ENCODE results near the gene PKP4. TPM values are rescaled to one million over a fixed set of nuclear protein-coding genes. Genes with fewer than 3 reads are reported as not detected.

Gene PKP4
- total and polyA plus RNA-seq, 7 donors = 6.8 to 23.8 (median 18.0) TPM

DNA sequence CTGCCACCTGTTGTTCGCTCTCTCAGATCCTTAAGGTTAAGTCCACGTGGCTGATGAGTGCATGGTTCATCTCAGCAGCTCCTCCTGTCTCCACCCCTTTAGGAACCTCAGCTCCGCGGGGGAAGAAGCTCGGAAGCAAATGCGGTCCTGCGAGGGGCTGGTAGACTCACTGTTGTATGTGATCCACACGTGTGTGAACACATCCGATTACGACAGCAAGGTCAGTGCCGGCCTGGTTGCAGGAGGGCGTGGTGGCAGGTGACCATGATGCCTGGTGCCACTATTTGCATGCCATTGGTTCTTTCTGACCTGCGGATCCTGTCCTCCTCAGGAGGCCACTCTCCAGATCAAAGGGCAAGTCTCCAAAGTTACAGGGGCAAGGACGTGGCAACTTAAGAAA, 204.5 kb downstream of the PKP4 start:
- TF ChIP-seq, protein P1, sequence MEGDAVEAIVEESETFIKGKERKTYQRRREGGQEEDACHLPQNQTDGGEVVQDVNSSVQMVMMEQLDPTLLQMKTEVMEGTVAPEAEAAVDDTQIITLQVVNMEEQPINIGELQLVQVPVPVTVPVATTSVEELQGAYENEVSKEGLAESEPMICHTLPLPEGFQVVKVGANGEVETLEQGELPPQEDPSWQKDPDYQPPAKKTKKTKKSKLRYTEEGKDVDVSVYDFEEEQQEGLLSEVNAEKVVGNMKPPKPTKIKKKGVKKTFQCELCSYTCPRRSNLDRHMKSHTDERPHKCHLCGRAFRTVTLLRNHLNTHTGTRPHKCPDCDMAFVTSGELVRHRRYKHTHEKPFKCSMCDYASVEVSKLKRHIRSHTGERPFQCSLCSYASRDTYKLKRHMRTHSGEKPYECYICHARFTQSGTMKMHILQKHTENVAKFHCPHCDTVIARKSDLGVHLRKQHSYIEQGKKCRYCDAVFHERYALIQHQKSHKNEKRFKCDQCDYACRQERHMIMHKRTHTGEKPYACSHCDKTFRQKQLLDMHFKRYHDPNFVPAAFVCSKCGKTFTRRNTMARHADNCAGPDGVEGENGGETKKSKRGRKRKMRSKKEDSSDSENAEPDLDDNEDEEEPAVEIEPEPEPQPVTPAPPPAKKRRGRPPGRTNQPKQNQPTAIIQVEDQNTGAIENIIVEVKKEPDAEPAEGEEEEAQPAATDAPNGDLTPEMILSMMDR (IDR thresholded peaks at IDR 0.05) = no peak

DNA sequence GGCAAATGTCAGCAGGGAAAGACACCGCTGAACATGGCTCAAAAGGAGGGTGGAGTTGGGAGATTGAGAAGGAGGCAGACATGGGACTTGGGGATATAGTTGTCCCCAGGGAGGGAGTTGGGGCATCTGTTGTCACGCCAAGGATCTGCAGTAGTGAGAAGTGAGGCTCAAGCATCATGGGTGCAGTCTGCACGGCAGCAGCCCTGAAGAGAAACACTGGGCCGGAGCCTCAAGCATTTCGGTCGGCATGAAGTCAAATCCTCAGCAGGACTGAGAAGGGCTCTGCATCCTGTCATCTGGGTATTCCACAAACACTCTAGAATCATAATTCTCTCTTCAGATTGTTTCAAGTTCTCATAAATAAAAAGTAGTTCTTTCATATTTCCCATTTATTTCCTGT, 205.7 kb downstream of the PKP4 start:
- no peaks in the 10 kb centered on the region for H3K27me3 ChIP-seq (ENCODE audit: insufficient read depth in 3 of 3, low read length in 2 of 3)
- ATAC-seq = no peak
- intact Hi-C loops (cut with DNase I) = no loop called here
- H3K27ac ChIP-seq = no peak overlapping the region
- 86 to 91% (median 90%) methylated on average over 6 of the region's 6 CpGs for WGBS, 3 donors
- no peaks in the 10 kb centered on the region for H3K9me3 ChIP-seq
- H3K36me3 ChIP-seq (ENCODE audit: insufficient read depth in 1 of 2, low read depth in 1 of 2) = peaks cover 2 to 41% of the 10 kb centered on the region in 2 donors
- no peak overlapping the region for H3K4me3 ChIP-seq
- TF ChIP-seq, protein P1 (IDR thresholded peaks at IDR 0.05) = no peak
- DNase-seq = no peak
- H3K4me1 ChIP-seq = peaks cover 5% of the 10 kb centered on the region

More for the DNA sequence above, 204.5 kb downstream of the PKP4 start:
- intact Hi-C loops (cut with DNase I) = no loop called here
- DNase-seq (no peak), ATAC-seq (no peak)
- no peak overlapping the region for H3K4me3 ChIP-seq
- H3K36me3 ChIP-seq (ENCODE audit: insufficient read depth in 1 of 2, low read depth in 1 of 2) = peaks cover 2 to 29% of the 10 kb centered on the region in 2 donors
- peaks cover 5% of the 10 kb centered on the region for H3K4me1 ChIP-seq
- H3K9me3 ChIP-seq = no peaks in the 10 kb centered on the region
- H3K27me3 ChIP-seq (ENCODE audit: insufficient read depth in 3 of 3, low read length in 2 of 3) = peaks cover 0 to 2% (median 0%) of the 10 kb centered on the region in 3 donors
- H3K27ac ChIP-seq = no peak overlapping the region
- 94 to 96% (median 94%) methylated on average over 14 of the region's 14 CpGs for WGBS, 3 donors

GRCh38 chr2:158663796-158664195, 207.0 kb downstream of the PKP4 start:
- intact Hi-C loops (cut with DNase I) = no loop called here
- H3K27me3 ChIP-seq (ENCODE audit: insufficient read depth in 3 of 3, low read length in 2 of 3) = no peaks in the 10 kb centered on the region
- H3K4me3 ChIP-seq = no peak overlapping the region
- H3K4me1 ChIP-seq = peaks cover 5% of the 10 kb centered on the region
- WGBS, 3 donors = 91 to 93% (median 92%) methylated on average over 6 of the region's 6 CpGs
- no peaks in the 10 kb centered on the region for H3K9me3 ChIP-seq
- H3K36me3 ChIP-seq (ENCODE audit: insufficient read depth in 1 of 2, low read depth in 1 of 2) = peaks cover 2 to 46% of the 10 kb centered on the region in 2 donors
- TF ChIP-seq, protein P1 (IDR thresholded peaks at IDR 0.05) = no peak
- ATAC-seq (no peak), DNase-seq (no peak)
- no peak overlapping the region for H3K27ac ChIP-seq

DNA sequence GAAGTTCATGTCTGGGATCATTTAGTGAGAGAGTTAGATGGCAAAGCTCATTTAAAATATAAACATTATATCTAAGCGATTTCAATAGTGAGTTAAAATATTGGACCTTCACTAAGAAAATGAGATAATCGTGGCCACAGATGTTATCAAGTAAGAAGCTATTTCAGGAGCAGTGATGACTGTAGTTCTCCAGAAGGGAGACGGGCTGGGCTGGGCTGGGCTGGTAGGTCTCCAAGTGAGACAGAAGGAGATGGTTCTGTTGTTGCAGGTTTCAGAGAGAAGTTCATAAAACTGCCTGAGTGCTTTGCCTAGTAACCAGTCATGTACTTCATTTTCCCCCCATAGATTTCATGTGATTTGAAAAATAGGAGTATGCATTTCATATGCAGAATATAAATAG, 208.2 kb downstream of the PKP4 start:
- Histone ChIP-seq H3K4me1 (peaks cover 5% of the 10 kb centered on the region), H3K27me3 (ENCODE audit: insufficient read depth in 3 of 3, low read length in 2 of 3) (no peaks in the 10 kb centered on the region), H3K27ac (no peak overlapping the region), H3K36me3 (ENCODE audit: insufficient read depth in 1 of 2, low read depth in 1 of 2) (peaks cover 2 to 58% of the 10 kb centered on the region in 2 donors), H3K9me3 (no peaks in the 10 kb centered on the region), H3K4me3 (no peak overlapping the region)
- 47 to 61% (median 49%) methylated on average over 3 of the region's 3 CpGs for WGBS, 3 donors
- ATAC-seq = no peak
- DNase-seq = no peak
- intact Hi-C loops (cut with DNase I) = no loop called here
- TF ChIP-seq, protein P1 (IDR thresholded peaks at IDR 0.05) = no peak
